ENCODE data around the gene FTO. TPM values are rescaled to one million over a fixed set of nuclear protein-coding genes. Genes with fewer than 3 reads are reported as not detected.

FTO gene
- total RNA-seq, 1 donor from 2014 or later, result 110 TPM

DNA sequence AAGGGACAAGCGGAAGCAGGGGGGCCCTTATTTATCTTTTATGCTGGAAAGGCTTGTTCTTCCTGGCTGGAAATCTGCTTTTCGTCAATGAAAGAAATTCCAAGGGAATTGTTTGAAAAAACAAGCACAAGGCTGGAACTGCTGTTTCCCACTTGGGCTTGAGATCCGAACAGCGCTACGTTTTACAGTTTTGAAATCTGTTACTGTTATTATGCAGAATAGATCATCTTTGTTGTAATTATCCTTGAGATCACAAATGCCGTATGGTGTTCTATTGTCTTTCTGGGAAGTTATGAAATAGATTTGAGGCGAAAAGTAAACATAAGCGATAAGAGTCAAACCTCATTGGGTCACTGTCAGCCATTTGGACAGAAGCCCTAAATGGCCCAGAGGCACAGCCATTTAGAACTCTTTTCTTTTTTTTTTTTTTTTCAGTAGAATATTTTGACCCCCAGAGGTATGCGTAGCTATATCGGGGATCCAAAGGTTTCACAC is 359.4 kb downstream of the FTO start:
- H3K9ac ChIP-seq, result no peak overlapping the region
- Mint-ChIP-seq H3K27ac (no peak overlapping the region), H3K4me1 (peaks cover 34% of the 10 kb centered on the region), H3K36me3 (peaks cover 2% of the 10 kb centered on the region), H3K27me3 (ENCODE audit: insufficient read depth, low read depth) (no peaks in the 10 kb centered on the region), H3K9me3 (no peaks in the 10 kb centered on the region), H3K4me3 (no peak overlapping the region)
- no peak for TF ChIP-seq EZH2 (IDR thresholded peaks at IDR 0.05)
- TF ChIP-seq, protein P1, sequence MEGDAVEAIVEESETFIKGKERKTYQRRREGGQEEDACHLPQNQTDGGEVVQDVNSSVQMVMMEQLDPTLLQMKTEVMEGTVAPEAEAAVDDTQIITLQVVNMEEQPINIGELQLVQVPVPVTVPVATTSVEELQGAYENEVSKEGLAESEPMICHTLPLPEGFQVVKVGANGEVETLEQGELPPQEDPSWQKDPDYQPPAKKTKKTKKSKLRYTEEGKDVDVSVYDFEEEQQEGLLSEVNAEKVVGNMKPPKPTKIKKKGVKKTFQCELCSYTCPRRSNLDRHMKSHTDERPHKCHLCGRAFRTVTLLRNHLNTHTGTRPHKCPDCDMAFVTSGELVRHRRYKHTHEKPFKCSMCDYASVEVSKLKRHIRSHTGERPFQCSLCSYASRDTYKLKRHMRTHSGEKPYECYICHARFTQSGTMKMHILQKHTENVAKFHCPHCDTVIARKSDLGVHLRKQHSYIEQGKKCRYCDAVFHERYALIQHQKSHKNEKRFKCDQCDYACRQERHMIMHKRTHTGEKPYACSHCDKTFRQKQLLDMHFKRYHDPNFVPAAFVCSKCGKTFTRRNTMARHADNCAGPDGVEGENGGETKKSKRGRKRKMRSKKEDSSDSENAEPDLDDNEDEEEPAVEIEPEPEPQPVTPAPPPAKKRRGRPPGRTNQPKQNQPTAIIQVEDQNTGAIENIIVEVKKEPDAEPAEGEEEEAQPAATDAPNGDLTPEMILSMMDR (IDR thresholded peaks at IDR 0.05), result no peak
- TF ChIP-seq EZH2phosphoT487 (IDR thresholded peaks at IDR 0.05), result no peak
- H3K27ac ChIP-seq, result no peak overlapping the region
- no peak for DNase-seq (ENCODE audit: low spot score)
- no peaks in the 10 kb centered on the region for H3K79me2 ChIP-seq (ENCODE audit: low read depth)
- no peaks in the 10 kb centered on the region for H4K20me1 ChIP-seq (ENCODE audit: low read depth)
- H3K4me3 ChIP-seq, result no peak overlapping the region
- H2AFZ ChIP-seq (replicated peaks), result no peak overlapping the region
- no peaks in the 10 kb centered on the region for H3K27me3 ChIP-seq
- no peak overlapping the region for H3K4me2 ChIP-seq
- no peaks in the 10 kb centered on the region for H3F3A ChIP-seq (ENCODE audit: low read depth)
- no peaks in the 10 kb centered on the region for H3K9me3 ChIP-seq (ENCODE audit: low read depth)
- H3K4me1 ChIP-seq, result peaks cover 9% of the 10 kb centered on the region
- H3K36me3 ChIP-seq, result no peaks in the 10 kb centered on the region

DNA sequence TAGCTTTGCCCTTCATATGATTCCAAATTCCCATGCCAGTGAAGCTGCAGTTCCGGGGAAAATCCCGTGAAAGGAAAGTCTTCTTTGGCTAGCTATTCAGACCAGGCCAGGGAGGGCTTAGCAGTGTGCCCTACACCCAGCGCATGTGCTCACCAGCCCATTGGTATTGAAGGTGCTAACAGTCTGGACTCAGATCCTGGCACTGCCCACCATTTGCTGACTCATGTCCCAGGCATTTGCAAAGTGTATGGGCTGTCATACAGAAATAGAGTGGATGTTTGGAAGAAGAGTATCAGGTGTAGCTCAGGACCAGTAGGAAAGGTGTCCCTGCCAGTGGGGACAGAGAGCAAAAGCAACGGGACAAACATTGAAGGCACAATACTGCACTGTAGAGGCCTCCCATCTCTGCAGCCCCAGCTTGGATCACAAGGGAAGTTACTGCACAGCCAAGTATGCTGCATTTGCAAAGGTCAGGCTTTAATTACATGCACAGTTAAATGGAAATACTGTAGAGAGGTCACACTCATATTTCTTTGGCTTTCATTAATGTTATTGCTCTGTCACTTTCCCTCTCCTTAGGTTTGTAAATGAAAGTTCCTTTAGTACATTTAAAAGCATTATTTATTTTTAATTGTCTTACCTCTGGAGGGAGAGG is 362.6 kb downstream of the FTO start:
- DNase-seq (ENCODE audit: low spot score), result no peak
- Mint-ChIP-seq H3K27ac (no peak overlapping the region), H3K4me1 (peaks cover 37% of the 10 kb centered on the region), H3K4me3 (no peak overlapping the region), H3K27me3 (ENCODE audit: insufficient read depth, low read depth) (no peaks in the 10 kb centered on the region), H3K36me3 (no peaks in the 10 kb centered on the region), H3K9me3 (no peaks in the 10 kb centered on the region)
- H2AFZ ChIP-seq (replicated peaks), result no peak overlapping the region
- H3K9me3 ChIP-seq (ENCODE audit: low read depth), result no peaks in the 10 kb centered on the region
- no peaks in the 10 kb centered on the region for H3K27me3 ChIP-seq
- no peaks in the 10 kb centered on the region for H3K79me2 ChIP-seq (ENCODE audit: low read depth)
- no peak overlapping the region for H3K4me3 ChIP-seq
- no peaks in the 10 kb centered on the region for H3F3A ChIP-seq (ENCODE audit: low read depth)
- H4K20me1 ChIP-seq (ENCODE audit: low read depth), result no peaks in the 10 kb centered on the region
- no peak overlapping the region for H3K4me2 ChIP-seq
- no peak overlapping the region for H3K27ac ChIP-seq
- no peaks in the 10 kb centered on the region for H3K36me3 ChIP-seq
- no peak overlapping the region for H3K9ac ChIP-seq
- peaks cover 9% of the 10 kb centered on the region for H3K4me1 ChIP-seq
- TF ChIP-seq EZH2 (IDR thresholded peaks at IDR 0.05) (no peak), EZH2phosphoT487 (IDR thresholded peaks at IDR 0.05) (no peak)
- TF ChIP-seq, protein P1 (IDR thresholded peaks at IDR 0.05), result no peak

DNA sequence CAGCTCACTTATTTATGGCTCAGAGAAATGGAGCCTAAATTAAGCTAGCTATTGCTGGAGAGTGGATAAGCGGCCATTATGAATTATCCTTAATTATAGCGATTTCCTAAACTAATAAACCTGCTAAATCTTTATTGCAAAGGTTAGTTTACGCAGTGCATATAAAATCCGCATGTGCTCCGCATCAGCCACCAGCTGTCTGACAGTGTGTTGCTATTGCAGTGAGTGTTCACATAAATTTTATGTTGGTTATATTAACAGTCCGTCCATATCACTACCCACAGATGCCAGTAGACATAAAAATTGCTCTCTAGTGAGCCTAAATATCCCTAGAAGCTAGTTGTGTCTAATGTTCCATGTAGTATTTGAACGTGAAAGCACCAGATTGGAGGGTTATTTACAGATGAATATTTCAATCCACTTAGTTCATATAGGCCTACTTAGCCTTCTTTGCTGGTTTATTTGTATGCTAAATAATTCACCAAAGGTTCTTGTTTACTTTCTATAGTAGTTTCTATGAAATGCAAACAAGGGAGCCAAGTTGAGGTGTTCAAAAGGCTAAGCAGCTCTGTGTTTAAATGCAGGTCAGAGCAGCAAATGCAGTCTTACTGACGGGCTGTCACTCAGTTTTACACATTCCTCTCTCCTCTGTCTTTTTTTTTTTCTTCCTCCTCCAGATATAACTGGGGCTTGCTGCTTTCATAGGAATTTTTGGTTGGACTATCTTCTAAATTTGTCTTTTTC is 363.5 kb downstream of the FTO start:
- peaks cover 43% of the 10 kb centered on the region for H3K4me1 Mint-ChIP-seq
- H3K4me3 Mint-ChIP-seq, result no peak overlapping the region
- H3K27ac Mint-ChIP-seq, result no peak overlapping the region

More for the DNA sequence above, 363.5 kb downstream of the FTO start:
- Histone ChIP-seq H3K4me2 (no peak overlapping the region), H3K9me3 (ENCODE audit: low read depth) (no peaks in the 10 kb centered on the region), H3K9ac (no peak overlapping the region), H3K4me3 (no peak overlapping the region), H4K20me1 (ENCODE audit: low read depth) (no peaks in the 10 kb centered on the region), H3K27me3 (no peaks in the 10 kb centered on the region), H3F3A (ENCODE audit: low read depth) (no peaks in the 10 kb centered on the region), H3K79me2 (ENCODE audit: low read depth) (no peaks in the 10 kb centered on the region), H2AFZ (replicated peaks) (no peak overlapping the region), H3K27ac (no peak overlapping the region), H3K4me1 (peaks cover 8% of the 10 kb centered on the region), H3K36me3 (no peaks in the 10 kb centered on the region)
- no peaks in the 10 kb centered on the region for H3K36me3 Mint-ChIP-seq
- H3K27me3 Mint-ChIP-seq (ENCODE audit: insufficient read depth, low read depth), result no peaks in the 10 kb centered on the region
- DNase-seq (ENCODE audit: low spot score), result no peak
- TF ChIP-seq EZH2phosphoT487 (IDR thresholded peaks at IDR 0.05) (no peak), EZH2 (IDR thresholded peaks at IDR 0.05) (no peak)
- TF ChIP-seq, protein P1 (IDR thresholded peaks at IDR 0.05), result no peak
- no peaks in the 10 kb centered on the region for H3K9me3 Mint-ChIP-seq
